NCI-H2171 treated with DMSO at 0.1 percent for 48 hours (cell line): Measurements from ENCODE around the gene EVI5L.

ENCODE experiments used
- DNase-seq: peaks from one replicate; lab custom pipeline; 2025; lab: John Stamatoyannopoulos, UW

EVI5L gene

GRCh38 chr19:7912697-7913564 lies 82.9 kb downstream of the EVI5L start:
- no peak for DNase-seq

GRCh38 chr19:7913652-7914051 lies 83.6 kb downstream of the EVI5L start:
- no peak for DNase-seq

GRCh38 chr19:7914099-7914498 lies 84.1 kb downstream of the EVI5L start:
- no peak for DNase-seq
